GM06990 (cell line): ENCODE measurements around the gene STT3A.
"Not testable (repeated sequence)": the region's sequence is repeated elsewhere in the genome, so short reads cannot be mapped to it uniquely, and the experiment has no call there.

ENCODE experiments used
- DNase-seq: peaks from one replicate; pipeline ENCODE4 v3.0.0-alpha.2; 2011; ENCODE audit not compliant: insufficient read length; ENCODE audit errors: extremely low read depth
- H3K27me3 ChIP-seq: replicated peaks from 2 replicates; pipeline ENCODE4 v1.6.0; 2011; ENCODE audit warnings: low read length; ENCODE audit not compliant: control insufficient read depth, insufficient read depth
- H3K36me3 ChIP-seq: 2 replicates; pipeline ENCODE4 v1.5.1; 2011; ENCODE audit warnings: low read length; ENCODE audit not compliant: control insufficient read depth, insufficient read depth
- H3K4me3 ChIP-seq: replicated peaks from 2 replicates; pipeline ENCODE4 v1.5.1; 2011; ENCODE audit warnings: low read depth, mild to moderate bottlenecking, control low read depth, low read length
- CTCF ChIP-seq: IDR thresholded peaks from 2 replicates; pipeline ENCODE4 v1.5.1; 2011; ENCODE audit warnings: low read length, control low read depth, mild to moderate bottlenecking, inconsistent platforms; ENCODE audit not compliant: insufficient read depth, poor library complexity, severe bottlenecking

Gene STT3A

GRCh38 chr11:125568970-125569914 is 23.4 kb upstream of the STT3A start, which contains the start of gene EI24:
TSS of gene EI24 (plus strand) at chr11:125569477. CDS start at chr11:125572528, 3,051 bp downstream.
- Histone ChIP-seq H3K4me3 (peak within 1 kb of the TSS; percentile 99), H3K27me3 (no peaks in the 10 kb centered on the region), H3K36me3 (no peaks in the 10 kb centered on the region; the same call in 1 of the 2 replicates)
- TF ChIP-seq CTCF, result peak; percentile 75
- DNase-seq, result peak; percentile 95

- H3K27me3 ChIP-seq, result no peaks in the 10 kb centered on the region
- no peak for DNase-seq
- H3K36me3 ChIP-seq, result peaks cover 2% of the 10 kb centered on the region
- H3K4me3 ChIP-seq, result peak overlapping the region; percentile 99
- no peak for TF ChIP-seq CTCF
Measured at GRCh38 chr11:125569915-125570621, 22.6 kb upstream of the STT3A start.

GRCh38 chr11:125570952-125571351 is 21.7 kb upstream of the STT3A start:
- no peak for DNase-seq
- H3K36me3 ChIP-seq, result peaks cover 4% of the 10 kb centered on the region
- H3K27me3 ChIP-seq, result no peaks in the 10 kb centered on the region
- no peak for TF ChIP-seq CTCF
- peak overlapping the region; percentile 99; the same call in 1 of the 2 replicates for H3K4me3 ChIP-seq

- Histone ChIP-seq H3K36me3 (peaks cover 10% of the 10 kb centered on the region), H3K4me3 (no peak overlapping the region), H3K27me3 (no peaks in the 10 kb centered on the region)
- no peak for DNase-seq
- TF ChIP-seq CTCF, result no peak
Measured at GRCh38 chr11:125572916-125573315, 19.7 kb upstream of the STT3A start.

- not testable (repeated sequence) for DNase-seq, H3K4me3 ChIP-seq, H3K27me3 ChIP-seq
- peaks cover 21% of the 10 kb centered on the region for H3K36me3 ChIP-seq
Measured at GRCh38 chr11:125577181-125577580, 15.5 kb upstream of the STT3A start.

GRCh38 chr11:125578783-125579182 is 13.9 kb upstream of the STT3A start:
- Histone ChIP-seq H3K4me3 (no peak overlapping the region), H3K36me3 (peaks cover 26% of the 10 kb centered on the region), H3K27me3 (no peaks in the 10 kb centered on the region)
- TF ChIP-seq CTCF, result no peak
- DNase-seq, result no peak
